ENCODE results near the gene ROGDI. TPM values are rescaled to one million over a fixed set of nuclear protein-coding genes. Genes with fewer than 3 reads are reported as not detected.

Gene ROGDI
- total and polyA plus RNA-seq, 10 of the 15 experiments (the other 5 are each of a cell fraction or from before 2014, with no cell fraction given) = 0.40 to 23.5 (median 12.3) TPM

GRCh38 chr16:4814046-4814445 is 11.6 kb upstream of the ROGDI start:
- BruUV-seq (replicated peaks) = TSS peak; percentile 12
- in situ Hi-C loops (cut with MboI) = no loop called here
- ChIA-PET POLR2A (interaction anchor here (0.7 kb wide), 1 partner anchor 346 kb away, joined by 4 read pairs; no protein-coding TSS in a partner anchor), SMC1A (ENCODE audit: uncharacterized antibody, unreplicated experiment) (no interaction called here), CTCF (no interaction called here), RAD21 (ENCODE audit: unreplicated experiment) (no interaction called here)
- Histone ChIP-seq H3K4me1 (ENCODE audit: control insufficient read depth, insufficient read depth, low read length) (no peaks in the 10 kb centered on the region), H3K36me3 (ENCODE audit: control insufficient read depth in 2 of 2, insufficient read depth in 2 of 2, low read length in 1 of 2) (peaks cover 21 to 24% of the 10 kb centered on the region in 2 experiments), H3K27me3 (replicated peaks in 1 of 2; ENCODE audit: control insufficient read depth in 2 of 2, insufficient read depth in 2 of 2, low read length in 1 of 2) (no peaks in the 10 kb centered on the region), H3K9me3 (replicated peaks; ENCODE audit: control insufficient read depth, insufficient read depth, low read length) (no peaks in the 10 kb centered on the region), H4K20me1 (ENCODE audit: control insufficient read depth, insufficient read depth) (no peaks in the 10 kb centered on the region), H2AFZ (ENCODE audit: control insufficient read depth, low read depth, low read length) (no peak overlapping the region), H3K4me2 (ENCODE audit: control insufficient read depth, insufficient read depth) (no peak overlapping the region), H3K4me3 (no peak overlapping the region), H3K9ac (ENCODE audit: control insufficient read depth, insufficient read depth, low read length) (no peak overlapping the region), H3K27ac (ENCODE audit: control insufficient read depth, insufficient read depth) (no peak overlapping the region), H3K79me2 (ENCODE audit: control insufficient read depth, insufficient read depth, low read length) (no peaks in the 10 kb centered on the region)
- intact Hi-C loops (cut with micrococcal nuclease; ENCODE audit: unreplicated experiment) = no loop called here
- no peak for FAIRE-seq
- no peak for ATAC-seq
- DNase-seq (ENCODE audit: low read depth, low spot score) = no peak
- TF ChIP-seq MLLT1 (IDR thresholded peaks at IDR 0.05) (no peak), ZNF24 (IDR thresholded peaks at IDR 0.05) (no peak), CHD2 (IDR thresholded peaks at IDR 0.05; ENCODE audit: borderline replicate concordance, low read depth, low read length) (no peak), CBFB (IDR thresholded peaks at IDR 0.05; ENCODE audit: low read depth) (no peak), FOS (IDR thresholded peaks at IDR 0.05; ENCODE audit: borderline replicate concordance, extremely low read depth, insufficient read length) (no peak), LARP7 (IDR thresholded peaks at IDR 0.05) (no peak), SKIL (IDR thresholded peaks at IDR 0.05; ENCODE audit: low read depth, poor library complexity, severe bottlenecking) (no peak), SUZ12 (IDR thresholded peaks at IDR 0.05; ENCODE audit: unreplicated experiment) (no peak), MEF2A (IDR thresholded peaks at IDR 0.05; ENCODE audit: insufficient read depth, low read depth, low read length) (no peak)
